Measurements from ENCODE around the gene TMEM256.

Gene TMEM256

DNA sequence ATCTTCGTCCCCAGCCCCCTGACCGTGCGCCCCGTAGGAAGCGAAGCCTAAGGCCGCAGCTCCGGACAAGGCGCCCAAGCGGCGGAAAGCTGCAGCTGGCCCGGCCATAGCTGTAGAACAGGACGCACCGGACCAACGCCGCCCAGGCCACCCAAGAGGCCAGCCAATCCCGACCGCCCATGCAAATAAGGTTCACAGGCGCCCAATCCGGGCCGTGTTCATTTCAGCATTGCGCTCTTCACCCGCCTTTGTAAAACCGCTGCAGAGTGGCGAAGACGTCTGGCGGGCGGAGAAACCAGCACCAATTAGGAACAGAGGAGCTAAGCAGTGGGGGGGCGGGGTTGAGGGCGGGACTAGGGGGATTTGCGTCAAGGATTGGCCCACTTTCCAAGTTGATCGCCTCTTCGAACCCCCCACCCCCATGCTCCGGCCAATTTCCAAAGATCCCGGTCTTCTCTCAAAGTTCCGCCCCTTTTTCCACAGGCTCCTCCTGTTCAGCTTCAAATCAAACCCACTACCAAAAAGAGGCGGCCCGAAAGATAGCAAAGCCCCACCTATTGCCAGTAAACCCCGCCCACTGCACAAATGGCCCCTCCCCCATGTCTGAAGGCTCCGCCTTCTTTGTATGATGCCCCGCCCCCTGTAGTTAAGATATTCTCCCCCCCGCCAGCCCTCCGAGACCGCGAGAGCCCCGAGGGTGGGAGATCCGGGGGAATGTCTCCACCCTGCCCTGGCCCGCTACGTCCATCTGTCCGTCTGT lies at the start of gene TMEM256:
Gene TMEM256 (minus strand): TSS at position 121 of the 760 bp plus-strand sequence. CDS start 13 bp downstream, at position 108.
- peak; percentile 96 for DNase-seq

DNA sequence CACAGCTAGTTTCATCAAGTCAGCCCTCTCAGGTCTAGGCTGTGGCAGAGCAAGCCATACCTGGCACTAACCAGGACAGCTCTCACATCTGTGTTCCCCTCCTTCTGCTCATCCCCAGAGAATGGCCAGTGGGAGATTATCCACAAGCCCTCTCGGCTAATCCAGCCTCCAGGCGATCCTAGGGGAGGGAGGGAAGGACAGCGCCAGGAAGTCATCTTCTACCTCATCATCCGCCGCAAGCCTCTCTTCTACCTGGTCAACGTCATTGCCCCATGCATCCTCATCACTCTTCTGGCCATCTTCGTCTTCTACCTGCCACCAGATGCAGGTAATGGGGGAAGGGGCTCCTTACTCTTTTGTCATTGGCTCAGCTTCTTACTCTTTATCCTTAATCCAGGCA lies 44.6 kb upstream of the TMEM256 start:
- DNase-seq, result no peak

DNA sequence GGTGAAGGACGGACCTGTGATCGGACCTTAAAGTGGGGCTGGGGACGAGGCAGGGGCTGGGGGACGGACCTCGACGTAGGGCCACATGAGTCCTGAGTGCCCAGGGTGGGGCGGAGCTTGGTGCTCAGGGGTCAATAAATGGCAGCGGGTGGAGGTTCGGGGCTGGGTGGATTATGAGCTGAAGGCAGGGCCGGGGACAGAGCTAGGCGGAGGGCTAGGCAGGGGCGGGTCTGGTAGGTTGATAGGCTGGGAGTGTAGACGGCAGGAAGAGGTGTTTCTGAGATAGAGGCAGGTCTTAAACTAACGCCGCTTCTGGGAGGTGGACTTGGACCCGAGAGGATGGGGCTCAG lies 41.7 kb upstream of the TMEM256 start:
- peak; percentile 23 for DNase-seq

DNA sequence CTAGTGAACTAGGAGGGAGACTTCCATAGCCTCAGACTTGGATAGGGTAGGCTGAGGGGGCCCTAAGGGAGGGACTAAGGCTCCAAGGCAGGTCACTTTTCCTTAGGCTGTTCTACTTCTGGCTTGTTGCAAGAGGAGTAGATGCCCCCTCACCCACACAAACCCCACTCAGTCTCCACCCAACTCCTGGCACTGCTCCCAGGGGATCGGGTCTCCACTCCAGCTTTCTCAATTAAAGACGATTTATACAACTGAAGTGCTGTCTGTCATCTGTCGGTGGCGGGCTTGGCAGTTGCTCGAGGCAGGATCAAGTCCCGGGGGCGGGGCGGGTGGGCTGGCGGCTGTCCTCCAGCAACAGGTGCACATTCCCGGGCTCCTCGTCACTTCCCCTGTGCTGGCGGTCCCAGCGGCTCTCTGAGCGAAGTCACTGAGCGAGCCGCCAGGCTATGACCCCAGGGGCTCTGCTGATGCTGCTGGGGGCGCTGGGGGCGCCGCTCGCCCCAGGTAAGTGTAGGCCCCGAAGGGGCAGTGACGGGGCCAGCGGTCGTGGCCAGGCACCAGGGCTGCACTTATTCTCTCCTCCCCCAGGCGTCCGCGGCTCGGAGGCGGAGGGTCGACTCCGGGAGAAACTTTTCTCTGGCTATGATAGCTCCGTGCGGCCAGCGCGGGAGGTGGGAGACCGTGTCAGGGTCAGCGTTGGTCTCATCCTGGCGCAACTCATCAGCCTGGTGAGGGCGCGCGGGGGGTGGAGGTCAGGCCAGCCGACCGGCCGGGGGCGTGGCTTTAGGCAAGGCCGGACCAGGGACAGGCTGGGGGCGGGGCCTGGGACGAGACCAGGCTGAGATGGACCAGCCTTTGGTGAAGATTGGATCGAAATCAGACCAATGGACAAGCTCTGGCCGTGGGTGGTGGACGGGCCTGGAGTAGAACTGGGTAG lies 41.1 kb upstream of the TMEM256 start, which contains the start of gene CHRNB1:
Gene CHRNB1 (plus strand): TSS at position 380 of the 937 bp plus-strand sequence. CDS start 67 bp downstream, at position 447.
- no peak for DNase-seq

DNA sequence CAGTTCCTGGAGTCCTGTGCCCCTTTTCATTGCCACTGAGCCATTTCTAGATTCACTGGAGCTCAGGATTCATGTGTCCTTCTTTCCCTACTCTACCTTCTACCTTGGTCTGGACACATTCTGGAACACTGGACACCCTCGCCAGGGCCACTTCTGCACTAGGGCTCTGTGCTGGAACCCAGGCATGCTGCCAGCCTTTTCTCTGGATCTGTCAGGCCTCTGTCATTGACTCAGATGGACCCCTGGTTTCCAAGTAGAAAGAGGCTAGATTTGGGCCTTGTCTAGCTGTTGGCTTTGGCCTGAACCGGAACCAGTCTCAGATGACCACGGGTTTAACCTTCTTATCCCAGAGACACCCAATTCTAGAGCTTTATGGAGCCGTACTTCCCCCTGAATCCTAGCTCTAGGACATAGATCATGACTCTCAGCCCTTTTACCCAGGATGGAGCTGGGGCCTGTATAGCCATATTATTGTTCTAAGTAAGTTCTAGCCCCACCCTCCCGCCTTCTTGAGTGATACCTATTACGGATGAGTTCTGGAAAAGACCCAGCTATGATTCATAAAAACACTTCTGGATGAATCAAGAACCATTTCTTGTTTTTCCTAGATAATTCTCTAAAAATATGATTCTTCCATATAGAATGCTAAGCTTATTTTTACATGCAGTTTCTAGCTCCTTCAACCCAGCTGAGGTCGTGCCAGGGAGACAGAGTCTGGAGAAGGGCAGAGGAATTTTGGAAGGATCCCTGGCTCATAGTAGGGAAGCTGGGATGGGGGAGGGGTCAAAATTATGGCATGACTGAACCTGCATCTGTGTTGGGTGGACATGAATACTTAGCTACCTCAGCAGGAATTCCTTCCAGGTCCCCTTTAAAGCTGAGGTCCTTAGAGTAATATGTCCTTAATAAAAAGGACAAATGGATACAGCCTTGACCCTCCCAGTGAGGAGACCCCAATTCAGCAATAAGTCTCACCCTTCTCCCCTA lies 39.9 kb upstream of the TMEM256 start:
- no peak for DNase-seq

DNA sequence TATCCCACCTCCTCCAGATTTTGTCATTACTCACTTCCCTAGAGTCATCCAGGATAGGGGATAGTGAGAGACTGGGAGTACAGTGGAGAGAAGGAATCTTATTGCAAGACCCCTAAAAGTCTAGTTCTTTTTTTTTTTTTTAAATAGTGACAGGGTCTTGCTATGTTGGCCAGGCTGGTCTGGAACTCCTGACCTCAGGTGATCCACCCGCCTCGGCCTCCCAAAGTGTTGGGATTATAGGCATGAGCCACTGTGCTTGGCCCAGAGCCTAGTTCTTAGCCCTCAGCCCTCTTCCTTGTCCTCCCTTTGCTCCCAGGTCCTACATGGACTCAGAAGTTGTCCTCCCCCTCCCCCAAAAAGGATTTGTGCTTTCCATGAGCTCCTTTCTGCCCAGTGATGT lies 38.2 kb upstream of the TMEM256 start:
- no peak for DNase-seq

DNA sequence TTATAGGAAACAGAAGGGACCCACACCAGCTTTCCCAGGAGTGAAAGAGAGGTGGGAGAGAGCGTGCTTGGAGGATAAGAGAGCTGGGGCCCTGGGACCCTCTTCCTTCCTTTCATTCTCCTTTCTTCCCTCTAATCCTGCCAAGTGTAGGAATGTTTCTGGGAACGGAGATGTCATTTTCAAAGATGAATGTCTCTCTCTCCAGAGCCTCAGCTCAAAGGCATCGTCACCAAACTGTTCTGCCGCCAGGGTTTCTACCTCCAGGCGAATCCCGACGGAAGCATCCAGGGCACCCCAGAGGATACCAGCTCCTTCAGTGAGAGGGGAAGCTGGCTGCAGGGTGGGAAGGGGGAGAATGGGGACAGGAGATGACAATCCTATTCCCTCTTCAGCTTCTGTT lies 37.4 kb upstream of the TMEM256 start:
- DNase-seq, result no peak

DNA sequence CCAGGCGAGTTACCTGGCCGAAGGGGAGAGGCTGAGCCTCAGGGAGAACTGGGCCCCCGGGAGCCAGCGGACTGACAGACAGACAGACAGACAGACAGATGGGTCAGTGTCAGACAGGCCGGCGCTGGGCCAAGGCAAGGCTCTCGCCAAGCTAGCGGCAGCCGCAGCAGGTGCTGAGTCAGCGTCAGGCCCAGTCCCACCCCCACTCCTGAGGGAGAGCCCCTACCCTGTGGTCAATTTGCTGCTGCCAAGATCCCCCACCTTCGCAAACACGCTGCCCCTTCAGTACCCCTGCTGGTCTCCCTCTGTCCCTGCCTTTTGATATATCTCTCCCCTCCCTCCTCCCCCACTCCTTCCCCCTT lies 36.9 kb upstream of the TMEM256 start:
- DNase-seq, result peak; percentile 19

DNA sequence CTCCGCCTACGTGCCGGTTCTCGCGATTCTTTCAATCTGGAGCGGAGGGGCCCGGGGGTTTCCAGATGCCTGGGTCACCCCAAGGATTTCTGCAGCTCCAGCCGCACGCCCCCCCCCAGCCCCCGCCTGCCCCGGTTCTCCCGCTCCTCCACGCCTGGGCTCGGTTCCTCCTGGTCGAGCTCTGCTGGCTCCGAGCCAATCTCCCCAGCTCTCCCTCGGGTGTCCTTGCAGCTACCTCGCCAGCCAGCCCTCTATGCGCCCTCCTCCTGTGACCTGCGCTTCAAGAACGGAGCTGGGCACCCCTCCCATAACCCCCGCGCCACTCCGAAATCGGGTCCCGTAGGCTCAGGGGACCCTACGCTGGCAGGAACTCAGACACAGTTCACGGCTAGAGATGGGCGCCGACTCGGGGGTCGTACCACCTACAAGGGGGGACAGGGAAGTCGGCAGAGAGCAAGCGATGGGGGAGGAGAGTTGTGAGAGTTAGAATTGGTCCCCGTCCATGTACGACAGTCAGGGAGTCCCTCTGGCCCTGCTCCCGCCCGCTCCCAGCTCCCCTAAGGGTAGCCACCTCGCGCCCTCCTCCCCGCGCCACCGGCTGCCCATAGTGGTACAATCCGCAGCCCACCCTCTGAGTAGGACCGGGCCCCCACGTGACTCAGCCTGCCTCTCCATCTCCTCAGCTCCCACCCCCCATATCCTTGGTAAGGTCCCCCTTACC lies 36.4 kb upstream of the TMEM256 start:
- peak; percentile 37 for DNase-seq

DNA sequence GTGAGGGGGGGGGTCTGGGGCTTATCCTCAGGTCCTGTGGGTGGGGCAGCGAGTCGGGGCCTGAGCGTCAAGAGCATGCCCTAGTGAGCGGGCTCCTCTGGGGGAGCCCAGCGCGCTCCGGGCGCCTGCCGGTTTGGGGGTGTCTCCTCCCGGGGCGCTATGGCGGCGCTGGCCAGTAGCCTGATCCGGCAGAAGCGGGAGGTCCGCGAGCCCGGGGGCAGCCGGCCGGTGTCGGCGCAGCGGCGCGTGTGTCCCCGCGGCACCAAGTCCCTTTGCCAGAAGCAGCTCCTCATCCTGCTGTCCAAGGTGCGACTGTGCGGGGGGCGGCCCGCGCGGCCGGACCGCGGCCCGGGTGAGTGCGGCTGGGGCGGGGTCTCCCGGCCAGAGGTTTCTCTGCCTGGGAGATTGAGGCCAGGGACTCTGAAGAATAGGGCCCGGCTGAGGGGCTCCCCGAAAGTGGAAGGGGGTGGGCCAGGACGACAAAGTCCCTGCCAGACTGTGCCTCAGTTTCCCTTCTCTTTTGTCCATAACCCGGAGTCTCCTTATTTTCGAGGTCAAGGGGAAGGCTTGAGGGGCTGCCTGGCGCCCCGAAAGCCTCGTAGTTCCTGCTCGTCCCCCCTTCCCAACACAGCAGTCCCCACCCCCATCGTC lies 35.7 kb upstream of the TMEM256 start, which contains the start of gene FGF11:
Gene FGF11 (plus strand): TSS at position 51 of the 651 bp plus-strand sequence. CDS start 109 bp downstream, at position 160.
- no peak for DNase-seq

DNA sequence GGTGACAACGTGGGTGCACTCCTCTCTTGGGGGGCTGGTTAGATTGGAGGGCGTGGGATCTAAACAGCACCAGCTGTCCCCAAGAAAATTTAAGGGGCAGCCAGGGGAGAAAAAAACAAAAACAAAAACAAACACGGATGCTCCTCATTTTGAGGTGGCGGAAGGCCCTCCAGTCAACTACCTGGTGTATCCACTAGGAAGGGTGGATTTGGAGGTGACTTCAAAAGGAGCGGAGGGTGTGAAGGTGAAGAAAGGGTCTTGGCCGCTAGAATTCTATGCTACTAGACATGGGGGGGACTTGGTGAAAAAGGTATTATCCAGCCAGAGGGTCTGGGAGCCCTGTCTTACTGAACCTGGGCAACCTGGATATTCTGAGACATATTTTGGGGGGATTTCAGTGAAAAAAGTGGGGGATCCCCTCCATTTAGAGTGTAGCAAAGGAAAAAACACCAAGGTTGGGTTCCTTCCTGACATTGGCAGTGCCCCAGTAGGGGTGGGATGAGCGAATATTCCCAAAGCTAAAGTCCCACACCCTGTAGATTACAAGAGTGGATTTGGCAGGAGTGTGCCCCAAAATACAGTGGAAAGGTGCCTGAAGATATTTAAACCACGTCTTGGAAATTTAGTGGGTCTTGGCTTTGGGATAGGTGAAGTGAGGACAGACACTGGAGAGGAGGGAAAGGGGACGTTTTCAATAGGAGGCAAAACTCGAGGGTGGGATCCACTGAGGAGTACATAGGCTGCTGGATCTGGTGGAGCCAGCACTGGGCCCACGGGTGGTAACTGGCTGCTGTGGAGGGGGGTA lies 35.0 kb upstream of the TMEM256 start:
- no peak for DNase-seq

DNA sequence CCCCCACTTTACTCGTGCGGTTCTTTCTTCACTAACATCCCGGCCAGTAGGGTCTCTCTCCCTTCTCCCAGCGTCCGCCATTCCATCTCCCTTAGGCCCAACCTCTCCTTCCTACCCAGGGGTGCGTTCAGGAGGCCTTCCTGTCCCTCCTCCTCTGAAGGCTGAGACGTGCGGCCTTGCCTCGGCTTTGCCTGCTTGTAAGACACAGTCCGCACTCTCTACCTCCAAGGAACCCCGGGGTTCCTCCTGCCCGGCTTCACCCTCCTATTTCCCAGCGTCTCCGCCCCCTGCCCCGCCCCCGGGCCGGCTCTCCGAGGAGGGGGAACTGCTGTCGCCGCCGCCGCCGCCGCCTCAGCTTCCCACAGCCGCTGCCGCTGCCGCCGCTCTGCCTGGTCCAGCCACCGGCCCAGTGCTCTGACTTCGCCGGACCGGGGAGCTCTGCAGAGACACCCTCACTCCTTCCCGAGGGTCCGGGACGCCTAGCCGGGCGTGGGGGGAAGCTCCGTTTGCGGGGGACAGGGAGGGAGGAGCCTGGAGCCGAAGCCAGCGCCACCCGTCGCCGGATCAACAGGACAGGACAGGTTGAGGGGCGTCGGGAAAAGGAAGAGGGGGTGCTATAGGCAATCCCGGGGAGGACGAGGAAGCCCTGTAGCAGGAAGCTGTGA lies 34.2 kb upstream of the TMEM256 start:
- DNase-seq, result peak; percentile 61

DNA sequence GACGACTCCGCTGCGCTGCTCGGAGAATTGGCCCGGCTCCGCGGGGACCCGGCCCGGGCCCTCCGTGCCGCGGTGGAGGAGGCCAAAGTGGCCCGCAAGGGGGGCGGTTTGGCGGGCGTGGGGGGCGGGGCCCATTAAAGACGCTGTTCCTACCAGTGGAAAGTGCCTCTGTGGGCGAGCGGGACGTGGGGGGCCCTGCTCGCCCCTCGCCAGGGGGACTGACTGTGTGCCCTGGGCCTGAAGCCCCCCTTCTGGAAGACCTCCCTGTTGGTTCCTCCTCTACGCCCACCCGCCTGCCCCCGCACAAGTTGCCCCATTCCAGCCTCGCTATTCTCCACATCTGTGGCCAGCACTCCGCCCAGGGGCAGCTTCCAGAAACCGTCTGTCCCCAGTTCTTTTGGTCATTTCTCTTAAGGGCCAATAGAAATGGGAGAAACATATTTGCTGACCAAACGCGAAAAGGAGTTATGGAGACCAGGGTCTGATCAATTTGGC lies 33.5 kb upstream of the TMEM256 start:
- no peak for DNase-seq

DNA sequence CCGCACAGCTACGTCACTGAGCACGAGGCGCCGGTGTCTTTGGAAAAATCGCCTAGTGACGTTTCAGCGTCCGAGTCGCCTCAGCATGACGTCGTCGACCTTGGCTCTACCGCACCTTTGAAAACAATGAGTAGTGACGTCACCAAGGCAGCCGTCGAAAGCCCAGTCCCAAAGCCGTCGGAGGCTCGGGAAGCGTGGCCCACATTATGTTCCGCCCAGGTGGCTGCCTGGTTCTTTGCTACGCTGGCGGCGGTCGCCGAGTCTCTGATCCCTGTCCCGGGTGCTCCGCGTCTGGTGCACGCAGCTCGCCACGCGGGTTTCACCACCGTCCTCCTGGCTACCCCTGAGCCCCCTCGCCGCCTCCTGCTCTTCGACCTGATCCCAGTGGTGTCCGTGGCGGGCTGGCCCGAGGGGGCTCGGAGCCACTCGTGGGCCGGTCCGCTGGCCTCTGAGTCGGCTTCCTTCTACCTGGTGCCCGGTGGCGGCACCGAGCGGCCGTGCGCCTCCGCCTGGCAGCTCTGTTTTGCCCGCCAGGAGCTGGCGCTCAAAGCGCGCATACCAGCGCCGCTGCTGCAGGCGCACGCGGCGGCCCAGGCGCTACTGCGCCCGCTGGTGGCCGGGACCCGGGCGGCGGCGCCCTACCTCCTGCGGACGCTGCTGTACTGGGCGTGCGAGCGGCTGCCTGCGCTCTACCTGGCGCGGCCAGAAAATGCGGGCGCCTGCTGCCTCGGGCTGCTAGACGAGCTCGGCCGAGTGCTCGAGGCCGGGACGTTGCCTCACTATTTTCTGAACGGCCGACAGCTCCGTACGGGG lies 32.9 kb upstream of the TMEM256 start:
- DNase-seq, result peak; percentile 83

DNA sequence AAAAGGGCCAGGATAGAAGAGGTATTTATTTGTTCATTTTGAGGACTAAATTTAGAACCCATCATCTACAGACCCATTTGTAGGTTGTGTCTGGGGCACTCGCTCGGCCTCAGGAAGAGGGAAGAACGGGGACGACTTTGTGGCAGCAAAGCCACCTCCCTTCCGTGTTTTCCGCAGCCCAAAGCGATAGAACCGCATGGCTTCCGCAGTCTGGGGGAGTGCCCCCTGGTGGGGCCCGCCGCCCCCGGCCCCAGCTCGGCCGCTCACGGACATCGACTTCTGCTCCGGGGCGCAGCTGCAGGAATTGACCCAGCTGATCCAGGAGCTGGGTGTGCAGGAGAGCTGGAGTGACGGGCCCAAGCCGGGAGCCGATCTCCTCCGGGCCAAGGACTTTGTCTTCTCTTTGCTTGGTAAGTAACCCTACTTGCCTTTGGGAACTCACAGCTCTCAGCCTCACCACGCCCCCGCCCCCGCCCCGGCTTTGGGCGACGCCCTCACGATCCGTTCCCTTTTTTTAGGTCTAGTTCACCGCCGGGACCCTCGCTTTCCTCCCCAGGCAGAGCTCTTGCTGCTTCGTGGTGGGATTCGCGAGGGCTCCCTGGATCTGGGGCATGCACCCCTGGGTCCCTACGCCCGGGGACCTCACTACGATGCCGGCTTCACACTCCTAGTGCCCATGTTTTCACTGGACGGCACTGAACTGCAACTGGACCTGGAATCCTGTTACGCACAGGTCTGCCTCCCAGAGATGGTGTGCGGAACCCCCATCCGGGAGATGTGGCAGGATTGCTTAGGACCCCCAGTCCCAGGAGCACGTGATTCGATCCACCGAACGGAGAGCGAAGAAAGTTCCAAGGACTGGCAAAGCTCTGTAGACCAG lies 32.0 kb upstream of the TMEM256 start:
- peak; percentile 47 for DNase-seq

DNA sequence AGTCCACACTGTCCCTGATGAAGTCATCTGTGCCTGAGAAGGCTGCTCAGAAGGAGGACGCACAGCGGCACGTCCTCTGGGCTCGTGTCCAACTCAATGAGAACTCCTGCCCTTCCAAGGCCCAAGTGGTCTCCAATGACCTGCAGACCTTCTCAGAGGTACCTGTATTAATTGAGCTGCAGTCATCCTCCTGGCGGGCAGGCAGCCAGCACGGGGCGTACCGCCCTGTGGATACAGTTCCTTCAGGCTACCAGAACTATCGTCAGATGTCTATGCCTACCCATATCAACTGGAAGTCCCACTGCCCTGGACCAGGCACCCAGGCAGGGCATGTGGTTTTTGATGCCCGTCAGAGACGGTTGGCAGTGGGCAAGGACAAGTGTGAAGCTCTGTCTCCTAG lies 28.4 kb upstream of the TMEM256 start:
- no peak for DNase-seq

DNA sequence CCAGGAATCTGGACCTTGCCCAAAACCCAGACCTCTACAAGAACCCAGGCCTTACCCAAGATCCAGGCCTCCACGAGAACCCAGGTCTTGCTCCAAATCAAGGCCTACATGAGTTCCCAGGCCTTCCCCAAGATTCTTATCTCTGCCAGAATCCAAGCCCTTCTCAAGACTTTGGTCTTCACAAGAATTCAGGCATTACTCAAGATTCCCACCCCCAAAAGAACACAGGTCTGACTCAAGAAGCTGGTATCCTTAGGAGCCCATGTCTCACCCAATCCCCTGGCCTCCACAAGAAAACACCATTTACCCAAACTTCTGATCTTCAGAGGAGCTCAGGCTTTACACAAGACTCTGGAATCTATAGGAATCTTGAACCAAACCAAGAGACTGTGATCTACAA lies 27.3 kb upstream of the TMEM256 start:
- no peak for DNase-seq

DNA sequence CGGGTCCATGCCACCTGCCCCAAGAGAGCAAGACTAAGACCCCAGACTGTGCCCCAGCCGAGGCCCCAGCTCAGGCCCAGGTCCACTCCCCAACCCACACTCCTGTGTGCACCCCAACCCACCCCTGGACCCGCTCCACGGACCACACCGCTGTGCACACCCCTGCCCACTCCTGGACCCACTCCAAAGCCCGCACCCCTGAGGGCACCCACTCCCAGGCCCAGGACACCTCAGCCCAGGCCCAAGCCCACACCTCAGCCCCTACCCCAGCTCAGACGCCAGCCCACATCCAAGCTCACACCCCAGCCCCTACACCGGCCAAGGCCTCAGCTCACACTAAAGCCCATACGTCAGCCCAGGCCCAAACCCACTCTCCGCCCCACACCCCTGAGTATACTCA lies 25.8 kb upstream of the TMEM256 start:
- DNase-seq, result no peak

All from stimulated activated CD4-positive, alpha-beta T cell treated with anti-CD3 and anti-CD28 coated beads, Interleukin-1b, Interleukin-23, amount 100 ng/mL, for 48 hours (primary cell).